GM15510 (cell line): ENCODE results near the gene PSTPIP2.

ENCODE experiments used
- POLR2A ChIP-seq: IDR thresholded peaks from 3 replicates; pipeline ENCODE4 v1.6.1; 2011; ENCODE audit warnings: borderline replicate concordance; ENCODE audit not compliant: insufficient read length; ENCODE audit errors: extremely low read depth

PSTPIP2 gene

DNA sequence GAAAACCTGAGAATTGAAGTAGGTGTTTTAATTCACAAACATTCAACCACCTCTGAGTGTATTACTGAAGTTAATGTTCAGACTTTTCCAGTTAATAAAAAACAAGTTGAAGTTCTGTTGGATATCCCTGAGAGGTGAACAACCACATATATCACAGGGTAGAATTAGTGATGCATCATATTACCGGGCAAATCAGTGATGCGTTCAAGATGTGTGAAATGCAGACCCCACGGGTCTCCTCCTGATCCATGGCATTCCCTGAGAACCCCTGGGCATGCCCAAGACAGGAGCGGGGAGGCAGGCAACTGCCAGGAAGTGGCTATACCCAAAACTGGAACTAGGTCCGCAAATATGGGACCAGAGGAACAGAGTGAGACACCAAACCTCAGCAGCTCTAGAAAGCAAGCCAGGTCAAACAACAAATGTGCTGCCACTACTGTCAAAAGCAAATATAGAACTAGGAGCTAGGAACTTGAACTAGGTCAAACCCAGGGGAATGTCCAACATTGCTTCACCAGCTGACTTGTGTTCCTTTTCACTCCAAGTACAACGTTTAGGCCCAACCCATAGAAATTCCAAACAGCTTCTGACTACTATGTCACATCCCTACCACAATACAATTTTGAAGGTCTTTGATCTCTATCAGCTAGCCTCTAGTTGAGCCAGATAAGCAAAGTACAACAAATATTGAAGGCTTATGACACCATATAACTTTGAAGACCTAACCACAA lies 20.2 kb downstream of the PSTPIP2 start:
- no peak for TF ChIP-seq POLR2A

DNA sequence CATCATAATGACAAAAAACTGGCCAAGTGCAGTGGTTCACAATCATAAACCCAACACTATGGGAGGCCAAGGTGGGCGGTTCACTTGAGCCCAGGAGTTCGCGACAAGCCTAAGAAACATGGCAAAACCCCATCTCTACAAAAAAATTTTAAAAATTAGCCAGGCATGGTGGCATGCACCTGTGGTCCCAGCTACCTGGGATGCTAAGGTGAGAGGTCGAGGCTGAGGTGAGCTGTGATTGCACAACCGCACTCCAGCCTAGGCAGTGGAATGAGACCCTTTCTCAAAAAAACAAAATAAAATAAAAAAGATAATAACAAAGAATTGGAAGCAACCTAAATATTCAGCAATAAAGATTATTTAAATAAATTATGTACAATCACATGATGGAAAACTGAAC lies 21.8 kb downstream of the PSTPIP2 start:
- TF ChIP-seq POLR2A, result no peak

DNA sequence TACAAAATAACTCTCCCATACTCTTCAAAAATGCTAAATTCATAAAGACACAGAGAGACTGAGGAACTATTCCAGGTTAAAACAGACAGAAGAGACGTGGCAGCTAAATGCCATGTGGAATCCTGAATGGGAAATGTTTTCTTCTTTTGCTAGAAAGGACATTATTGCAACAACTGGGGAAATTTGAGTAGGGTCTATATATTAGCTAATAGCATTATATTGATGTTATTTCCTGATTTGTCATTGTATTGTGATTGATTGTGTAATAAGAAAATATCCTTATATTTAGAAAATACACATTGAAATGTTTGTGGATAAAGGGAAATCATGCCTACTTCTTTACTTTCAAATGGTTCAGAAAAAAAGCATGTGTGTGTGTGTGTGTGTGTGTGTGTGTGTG lies 23.4 kb downstream of the PSTPIP2 start:
- no peak for TF ChIP-seq POLR2A

DNA sequence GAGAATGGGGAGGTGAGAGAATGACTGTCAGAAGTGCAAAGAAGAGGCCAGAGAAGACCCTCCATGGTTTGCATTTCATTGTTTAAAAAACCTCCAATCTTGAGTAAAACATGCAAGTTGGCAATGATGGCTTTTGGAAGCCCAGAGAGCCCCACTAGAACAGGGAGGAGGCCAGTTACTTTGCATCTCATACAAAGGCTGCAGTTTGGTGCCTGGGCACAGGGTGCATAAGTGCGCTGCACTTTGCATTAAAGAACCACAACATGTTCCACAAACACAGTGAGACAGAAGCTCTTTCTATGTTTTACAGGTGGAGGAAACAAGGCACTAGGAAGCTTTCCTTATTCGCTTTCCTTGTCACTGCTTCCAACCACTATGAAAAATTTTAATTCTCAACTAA lies 25.4 kb downstream of the PSTPIP2 start:
- no peak for TF ChIP-seq POLR2A

DNA sequence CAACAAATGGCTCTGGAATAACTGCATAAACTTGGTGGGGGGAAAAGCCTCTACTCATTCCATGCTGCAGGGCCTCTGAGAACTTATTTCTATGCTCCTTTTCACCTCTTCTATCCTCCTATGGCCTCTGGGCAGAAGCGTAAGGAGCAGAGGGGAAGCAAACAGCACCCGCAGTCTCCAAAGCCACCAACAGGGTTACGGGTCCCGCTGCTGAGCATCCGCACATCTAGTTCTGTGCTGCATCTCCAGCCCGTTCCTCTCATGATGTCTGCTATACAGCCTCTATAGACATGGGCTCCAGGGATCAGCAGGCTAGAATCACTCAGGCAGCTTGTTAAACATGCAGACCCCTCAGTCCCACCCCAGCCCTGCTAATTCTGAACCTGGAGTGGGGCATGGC lies 25.9 kb downstream of the PSTPIP2 start:
- TF ChIP-seq POLR2A, result no peak

DNA sequence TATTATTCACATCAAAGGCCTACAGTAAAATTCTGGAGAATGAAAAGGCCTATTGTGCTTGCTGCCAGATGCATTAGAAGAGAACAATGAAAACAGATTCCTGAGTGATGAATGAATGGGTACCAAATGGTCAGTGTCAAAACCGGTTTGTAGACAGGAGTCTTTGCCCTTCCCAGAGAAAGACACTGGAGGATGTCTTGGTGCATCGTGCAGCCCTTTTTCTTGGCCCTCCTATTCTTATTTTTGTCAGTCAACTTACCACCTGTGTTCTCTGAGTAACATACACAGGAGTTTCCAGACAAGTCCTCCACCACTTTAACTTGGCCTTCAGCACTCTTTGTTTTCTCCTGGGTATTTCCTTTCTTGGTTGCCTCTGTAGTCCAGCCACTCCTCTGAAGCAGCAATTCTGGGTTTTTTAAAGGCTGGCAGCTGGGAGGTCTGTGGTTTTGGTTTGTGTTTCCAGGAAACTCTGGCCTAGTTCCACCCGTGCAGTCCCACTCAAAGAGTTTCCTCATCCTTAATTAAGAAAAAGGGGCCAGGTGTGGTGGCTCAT lies 29.4 kb downstream of the PSTPIP2 start:
- no peak for TF ChIP-seq POLR2A

DNA sequence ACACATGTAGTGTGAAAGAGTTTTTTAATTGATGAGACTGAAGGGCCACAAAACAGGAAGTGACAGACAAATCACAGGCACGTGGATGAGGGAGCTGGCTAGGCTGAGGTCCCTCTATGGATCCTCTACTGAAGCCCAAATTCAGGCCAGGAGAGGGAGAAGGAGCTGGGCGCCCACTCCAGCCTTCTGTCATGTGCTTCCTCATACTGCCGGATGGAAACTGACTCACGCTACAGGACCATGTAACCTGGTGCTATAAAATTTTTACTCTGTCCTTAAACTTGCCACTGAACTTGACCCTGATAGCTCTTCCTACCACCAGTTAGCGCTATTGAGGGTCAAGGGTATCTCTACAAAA lies 31.3 kb downstream of the PSTPIP2 start:
- TF ChIP-seq POLR2A, result no peak

DNA sequence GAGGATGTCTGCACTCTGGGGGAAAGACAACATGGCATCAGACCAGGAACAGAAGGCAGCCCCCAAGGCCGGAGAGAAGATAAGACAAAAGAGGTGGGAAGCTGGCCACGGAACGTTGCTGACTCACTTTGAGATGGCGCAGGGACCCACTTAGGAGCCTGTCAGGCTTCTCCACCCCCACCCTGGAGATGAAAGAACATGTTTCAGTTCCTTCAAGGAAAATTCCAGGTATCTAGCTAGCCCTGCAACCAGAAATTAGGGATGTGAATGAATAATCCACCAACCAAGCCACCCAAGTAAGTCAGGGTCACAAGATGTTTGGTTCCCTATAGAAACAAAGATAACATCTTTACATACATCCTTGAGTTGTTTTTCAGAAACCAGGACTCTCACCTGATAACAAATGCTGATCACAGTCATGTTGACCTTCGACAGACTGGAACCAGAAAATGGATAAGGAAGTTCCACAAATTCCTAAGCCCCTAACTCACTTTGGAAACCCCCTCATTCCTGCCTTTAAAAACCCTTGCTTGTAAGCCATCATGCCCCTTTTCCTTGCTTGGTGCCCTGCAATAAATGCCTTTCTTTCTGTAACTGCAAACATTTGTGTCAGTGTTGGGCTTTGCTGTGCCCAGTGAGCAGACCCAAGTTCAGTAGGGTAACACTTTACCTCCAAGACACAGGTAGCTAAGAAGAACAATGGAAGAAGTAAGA lies 31.9 kb downstream of the PSTPIP2 start:
- TF ChIP-seq POLR2A, result no peak

DNA sequence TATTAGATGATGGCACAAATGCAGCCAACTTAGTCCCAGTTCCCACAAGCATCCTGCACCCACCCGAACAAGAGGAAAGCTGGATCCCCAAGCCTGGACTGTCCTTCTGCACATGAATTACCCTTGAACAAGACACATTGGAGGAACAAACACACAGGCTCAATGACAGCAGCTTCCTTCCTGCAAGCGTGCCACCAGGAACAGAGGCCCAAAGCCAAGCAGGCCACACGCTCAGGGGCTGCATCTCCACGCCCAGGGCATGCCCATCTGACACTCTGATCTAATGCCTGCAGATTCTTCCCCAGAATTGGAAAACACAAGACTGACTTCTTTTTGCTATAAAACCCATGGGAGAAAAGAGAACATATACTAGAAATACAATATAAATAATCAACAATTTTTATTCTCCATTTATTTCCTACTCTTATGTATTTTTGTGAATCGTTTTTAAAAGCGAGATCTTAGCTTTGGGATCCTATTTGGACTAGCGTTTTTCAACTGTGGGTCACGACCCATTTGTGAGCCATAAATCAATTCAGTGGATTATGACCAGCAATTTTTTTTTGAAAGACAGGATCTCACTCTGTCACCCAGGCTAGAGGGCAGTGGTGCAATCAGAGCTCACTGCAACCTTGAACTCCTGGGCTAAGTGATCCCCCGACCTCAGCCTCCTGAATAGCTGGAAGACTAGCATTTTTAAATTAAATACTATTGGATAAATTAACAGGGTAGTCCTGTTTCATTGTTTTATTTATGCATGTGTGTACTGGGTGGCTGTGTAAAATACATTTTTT lies 34.4 kb downstream of the PSTPIP2 start:
- TF ChIP-seq POLR2A, result no peak

DNA sequence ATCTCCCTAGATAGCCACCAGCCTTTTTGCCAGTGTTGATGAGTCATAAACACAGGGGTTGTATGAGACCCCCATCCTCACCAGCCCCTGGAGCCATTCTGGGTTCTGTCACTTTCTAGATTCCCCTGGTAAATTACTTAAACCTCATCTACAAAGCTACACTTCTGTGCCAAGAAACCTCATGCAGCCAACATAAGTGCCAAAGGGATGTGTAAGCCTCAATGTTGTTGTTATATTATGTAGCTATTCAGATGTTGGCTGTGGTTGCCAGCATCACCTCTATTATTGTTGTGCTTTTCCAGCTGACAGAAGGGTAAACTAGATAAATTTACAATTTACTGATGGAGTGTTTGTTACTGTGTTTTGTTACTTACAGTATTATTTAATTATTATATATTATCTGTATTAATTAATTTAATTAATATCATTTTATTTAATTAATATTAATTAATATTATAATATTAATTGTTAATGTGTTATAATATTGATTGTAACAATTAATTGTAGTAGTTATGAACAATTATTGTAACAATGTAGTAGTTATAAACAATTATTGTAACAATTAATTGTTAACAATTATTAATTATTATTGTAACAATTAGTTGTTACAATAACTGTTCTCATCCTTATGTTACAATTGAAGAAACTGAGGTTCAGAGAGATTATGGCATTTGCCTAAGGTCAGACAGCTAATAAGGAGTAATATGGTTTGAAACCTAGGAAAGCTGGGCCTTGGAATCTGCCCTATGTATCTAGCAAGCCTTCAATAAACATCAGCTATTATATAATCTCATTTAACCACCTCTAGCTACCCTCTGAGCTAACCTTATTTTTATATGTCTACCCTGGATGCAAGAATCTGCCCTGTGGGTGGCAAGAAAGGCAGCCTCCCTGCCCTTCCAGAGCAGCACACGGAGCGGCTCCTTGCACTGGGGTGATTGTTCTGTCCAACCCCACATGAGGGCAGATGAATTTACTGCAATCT lies 36.1 kb downstream of the PSTPIP2 start:
- TF ChIP-seq POLR2A, result no peak

DNA sequence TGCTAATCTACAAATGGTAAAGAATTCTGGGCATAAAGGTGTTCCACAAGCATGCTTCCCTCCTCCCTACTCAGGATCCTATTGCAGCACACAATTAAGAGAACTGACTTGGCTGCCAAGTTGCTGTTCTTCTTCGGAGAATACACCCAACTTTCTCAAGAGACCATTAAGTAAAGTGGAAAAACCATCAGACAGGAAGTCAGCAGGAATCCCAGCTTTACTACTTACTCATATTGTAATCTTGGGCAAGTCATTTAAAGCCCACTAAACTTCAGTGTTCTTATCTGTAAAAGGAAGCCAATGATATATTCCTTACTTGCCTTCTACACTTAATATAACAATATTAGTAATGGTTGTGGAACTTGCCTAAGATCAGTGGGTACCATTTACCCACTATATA lies 37.8 kb downstream of the PSTPIP2 start:
- TF ChIP-seq POLR2A, result no peak

DNA sequence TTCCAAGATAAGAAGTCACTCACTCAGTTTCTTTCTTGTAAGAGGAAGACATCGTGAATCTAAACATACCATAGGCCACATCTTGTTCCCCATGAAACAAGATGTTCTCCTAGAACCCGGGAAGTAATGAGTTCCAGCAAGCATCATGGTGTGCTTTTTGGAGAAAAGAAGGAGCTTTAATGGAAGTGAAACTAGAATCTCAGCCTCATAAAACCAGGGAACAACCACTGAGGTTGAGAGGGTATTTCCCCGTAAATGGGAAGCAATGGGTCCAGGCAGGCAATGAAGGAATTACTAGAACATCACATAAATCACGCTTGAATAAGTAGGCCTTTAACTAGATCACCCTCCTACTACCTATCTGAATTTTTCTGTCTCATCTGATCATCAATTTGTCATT lies 40.3 kb downstream of the PSTPIP2 start:
- TF ChIP-seq POLR2A, result no peak

DNA sequence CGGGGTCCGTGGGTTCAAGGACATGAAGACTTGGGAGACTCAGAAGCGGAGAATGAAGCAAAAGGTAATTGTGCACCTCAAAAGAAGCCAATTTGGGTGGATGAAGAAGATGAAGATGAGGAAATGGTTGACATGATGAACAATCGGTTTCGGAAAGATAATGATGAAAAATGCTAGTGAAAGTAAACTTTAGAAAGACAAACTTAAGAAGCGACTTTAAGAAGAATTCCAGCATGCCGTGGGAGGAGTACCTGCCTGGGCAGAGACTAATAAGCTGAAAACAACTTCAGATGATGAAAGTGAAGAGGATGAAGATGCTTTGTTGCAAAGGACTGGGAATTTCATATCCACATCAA lies 43.5 kb downstream of the PSTPIP2 start:
- no peak for TF ChIP-seq POLR2A

DNA sequence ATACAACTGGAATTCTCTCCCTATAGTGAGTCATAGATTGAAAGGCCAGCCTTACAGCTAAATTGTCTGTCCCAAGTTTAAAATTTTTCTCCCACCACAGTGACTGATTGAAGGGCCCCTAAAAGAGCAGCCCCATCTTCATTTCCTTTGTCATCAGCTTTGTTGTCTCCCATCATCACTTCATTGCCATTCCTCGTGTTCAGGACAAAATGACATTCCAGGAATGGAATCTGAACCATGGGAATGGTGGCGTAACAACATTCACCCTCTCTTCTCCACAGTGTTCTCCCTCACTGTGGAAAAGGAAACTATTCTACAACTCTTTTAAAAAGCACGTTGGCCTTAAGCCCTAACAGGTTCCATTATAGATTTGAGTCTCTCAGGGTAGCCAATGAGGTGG lies 52.1 kb downstream of the PSTPIP2 start:
- TF ChIP-seq POLR2A, result no peak

DNA sequence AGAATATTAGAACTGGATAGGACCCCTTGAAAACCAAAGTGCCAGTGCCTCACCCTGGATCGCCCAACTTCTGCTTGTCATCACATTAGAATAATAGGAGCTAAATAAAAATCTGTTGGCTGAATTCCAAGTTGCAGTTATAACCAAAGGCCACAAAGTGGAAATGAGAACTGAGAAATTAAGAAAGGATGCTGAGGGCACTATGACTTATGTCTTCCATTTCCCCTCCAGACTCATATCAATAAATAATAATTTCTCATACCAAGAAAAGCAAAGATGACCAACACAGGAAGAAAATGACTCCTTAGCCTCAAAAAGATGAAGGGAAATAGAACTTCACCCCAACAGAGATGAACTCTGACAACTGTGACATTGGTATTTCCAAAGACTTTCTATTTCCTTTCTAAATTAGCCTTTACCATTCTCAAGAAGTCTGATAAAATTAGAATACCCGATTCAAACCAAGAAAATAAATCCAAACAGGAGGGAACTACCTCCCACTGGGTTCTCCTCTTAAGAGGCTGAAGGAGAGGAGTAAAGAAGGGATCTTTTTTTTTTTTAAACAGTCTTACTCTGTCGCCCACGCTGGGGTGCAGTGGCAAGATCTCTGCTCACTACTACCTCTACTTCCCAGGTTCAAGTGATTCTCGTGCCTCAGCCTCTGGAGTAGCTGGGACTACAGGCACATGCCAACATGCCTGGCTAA lies 58.4 kb downstream of the PSTPIP2 start:
- no peak for TF ChIP-seq POLR2A

DNA sequence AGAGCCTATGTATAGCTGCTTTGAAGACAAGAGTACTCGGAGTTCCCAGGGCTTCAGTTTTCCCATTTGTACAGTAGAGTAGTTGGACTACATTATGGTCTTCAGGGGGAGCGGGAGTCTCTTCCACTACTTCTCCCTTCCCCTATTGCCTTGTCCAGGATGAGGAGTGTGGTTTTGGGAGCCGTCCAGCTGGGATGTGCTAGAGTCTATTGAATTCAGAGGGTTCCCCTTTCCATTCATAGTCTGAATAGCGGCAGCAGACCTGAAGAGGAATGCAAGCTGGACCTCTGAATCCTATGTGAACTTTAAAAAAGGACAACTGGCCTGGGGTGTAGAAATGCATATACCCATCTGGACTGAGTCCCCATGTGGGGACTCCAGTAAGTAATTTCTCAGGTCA lies 61.4 kb downstream of the PSTPIP2 start:
- no peak for TF ChIP-seq POLR2A
